Osteocyte (in vitro differentiated cells): Measurements from ENCODE around the gene KCNH5. TPM values are rescaled to one million over a fixed set of nuclear protein-coding genes. Genes with fewer than 3 reads are reported as not detected.

Source experiments
- DNase-seq: peaks from one replicate; pipeline ENCODE4 v3.0.0; 2021; ENCODE audit warnings: mixed read lengths; ENCODE audit not compliant: unreplicated experiment; ENCODE audit errors: extremely low spot score
- H3K27ac Mint-ChIP-seq: one replicate; pipeline ENCODE4 v1.8.0; 2021; ENCODE audit warnings: mild to moderate bottlenecking, mixed read lengths; ENCODE audit not compliant: unreplicated experiment
- H3K27me3 Mint-ChIP-seq: one replicate; pipeline ENCODE4 v1.8.0; 2021; ENCODE audit warnings: mixed read lengths; ENCODE audit not compliant: unreplicated experiment
- H3K36me3 Mint-ChIP-seq: one replicate; pipeline ENCODE4 v1.8.0; 2021; ENCODE audit warnings: mixed read lengths; ENCODE audit not compliant: unreplicated experiment
- H3K4me1 Mint-ChIP-seq: one replicate; pipeline ENCODE4 v1.8.0; 2021; ENCODE audit warnings: mixed read lengths; ENCODE audit not compliant: unreplicated experiment
- H3K4me3 Mint-ChIP-seq: one replicate; pipeline ENCODE4 v1.8.0; 2021; ENCODE audit warnings: mild to moderate bottlenecking, moderate library complexity, mixed read lengths; ENCODE audit not compliant: unreplicated experiment
- H3K9me3 Mint-ChIP-seq: one replicate; pipeline ENCODE4 v1.8.0; 2021; ENCODE audit warnings: mixed read lengths; ENCODE audit not compliant: unreplicated experiment
- CTCF ChIP-seq: fragments of 200-600 bp; sonication (generic); IDR thresholded peaks from 2 replicates; pipeline ENCODE4 v1.5.0; 2021; ENCODE audit warnings: antibody characterized with exemption, mild to moderate bottlenecking, moderate library complexity
- total RNA-seq: library from RNA; stranded (reverse); gene quantifications from 2 replicates; pipeline ENCODE4 v1.2.1, GENCODE V29; 2021

Gene KCNH5
- total RNA-seq, 1 donor from 2014 or later, result not detected

GRCh38 chr14:62934439-62934838 lies 110.8 kb downstream of the KCNH5 start:
- no peaks in the 10 kb centered on the region for H3K9me3 Mint-ChIP-seq
- no peak for DNase-seq
- H3K27me3 Mint-ChIP-seq, result no peaks in the 10 kb centered on the region
- H3K4me1 Mint-ChIP-seq, result no peaks in the 10 kb centered on the region
- TF ChIP-seq CTCF, result no peak
- no peak overlapping the region for H3K4me3 Mint-ChIP-seq
- H3K36me3 Mint-ChIP-seq, result no peaks in the 10 kb centered on the region
- H3K27ac Mint-ChIP-seq, result no peak overlapping the region

- Mint-ChIP-seq H3K27ac (no peak overlapping the region), H3K27me3 (peaks cover 7% of the 10 kb centered on the region), H3K4me1 (no peaks in the 10 kb centered on the region), H3K36me3 (no peaks in the 10 kb centered on the region), H3K9me3 (no peaks in the 10 kb centered on the region), H3K4me3 (no peak overlapping the region)
- TF ChIP-seq CTCF, result no peak
- DNase-seq, result no peak
These were observed 123.8 kb downstream of the KCNH5 start for GRCh38 chr14:62921466-62921865.

GRCh38 chr14:62916551-62916950 lies 128.7 kb downstream of the KCNH5 start:
- Mint-ChIP-seq H3K27me3 (peaks cover 7% of the 10 kb centered on the region), H3K4me1 (no peaks in the 10 kb centered on the region), H3K36me3 (no peaks in the 10 kb centered on the region), H3K27ac (no peak overlapping the region), H3K9me3 (no peaks in the 10 kb centered on the region), H3K4me3 (no peak overlapping the region)
- TF ChIP-seq CTCF, result no peak
- DNase-seq, result no peak

GRCh38 chr14:62914873-62915272 lies 130.4 kb downstream of the KCNH5 start:
- no peaks in the 10 kb centered on the region for H3K4me1 Mint-ChIP-seq
- peaks cover 9% of the 10 kb centered on the region for H3K27me3 Mint-ChIP-seq
- H3K27ac Mint-ChIP-seq, result no peak overlapping the region
- no peaks in the 10 kb centered on the region for H3K9me3 Mint-ChIP-seq
- DNase-seq, result no peak
- H3K36me3 Mint-ChIP-seq, result no peaks in the 10 kb centered on the region
- TF ChIP-seq CTCF, result no peak
- H3K4me3 Mint-ChIP-seq, result no peak overlapping the region

- H3K4me1 Mint-ChIP-seq, result no peaks in the 10 kb centered on the region
- no peak for DNase-seq
These were observed 131.2 kb downstream of the KCNH5 start for GRCh38 chr14:62914025-62914424.

More at GRCh38 chr14:62914025-62914424, 131.2 kb downstream of the KCNH5 start:
- no peak for TF ChIP-seq CTCF
- Mint-ChIP-seq H3K9me3 (no peaks in the 10 kb centered on the region), H3K27ac (no peak overlapping the region), H3K36me3 (no peaks in the 10 kb centered on the region), H3K4me3 (no peak overlapping the region), H3K27me3 (peaks cover 4% of the 10 kb centered on the region)
